Activated CD4-positive, alpha-beta T cell treated with anti-CD3 and anti-CD28 coated beads, Interleukin-2, amount 10 ng/mL, durations not matched to agents 7 days and 5 days (primary cell): ENCODE measurements around the gene POLE3. TPM values are rescaled to one million over a fixed set of nuclear protein-coding genes. Genes with fewer than 3 reads are reported as not detected.

Experiments used
- CTCF ChIA-PET: fragments of 350-600 bp; sonication (Branson Sonifier 250); formaldehyde crosslinking; loops from one replicate; lab custom pipeline; 2021; ENCODE audit warnings: antibody characterized with exemption; lab: Charles Lee
- POLR2A ChIA-PET: fragments of 350-600 bp; sonication (Branson Sonifier 250); formaldehyde crosslinking; loops from one replicate; lab custom pipeline; 2021; ENCODE audit warnings: antibody characterized with exemption; lab: Charles Lee
- DNase-seq: peaks from one replicate; pipeline ENCODE4 v3.0.0-alpha.2; 2020
- H3K27ac Mint-ChIP-seq: one replicate; pipeline ENCODE4 v1.8.0; 2021; ENCODE audit warnings: mild to moderate bottlenecking, moderate library complexity, mixed read lengths
- H3K27me3 Mint-ChIP-seq: one replicate; pipeline ENCODE4 v1.8.0; 2021; ENCODE audit warnings: mixed read lengths
- H3K36me3 Mint-ChIP-seq: one replicate; pipeline ENCODE4 v1.8.0; 2021; ENCODE audit warnings: low read depth, mixed read lengths
- H3K4me1 Mint-ChIP-seq: one replicate; pipeline ENCODE4 v1.8.0; 2021; ENCODE audit warnings: mixed read lengths
- H3K4me3 Mint-ChIP-seq: one replicate; pipeline ENCODE4 v1.8.0; 2021; ENCODE audit warnings: mild to moderate bottlenecking, moderate library complexity, mixed read lengths
- H3K9me3 Mint-ChIP-seq: one replicate; pipeline ENCODE4 v1.8.0; 2021; ENCODE audit warnings: mixed read lengths
- total RNA-seq, 2 experiments: library from RNA; stranded (reverse); gene quantifications; one replicate each; pipeline ENCODE4 v1.2.3, GENCODE V29; 2021

POLE3 gene
- total RNA-seq, 2 experiments from 2014 or later: 66.6 to 73.1 TPM

GRCh38 chr9:113399646-113400200 lies 10.8 kb downstream of the POLE3 start:
- H3K27ac Mint-ChIP-seq: peak overlapping the region; percentile 46
- H3K27me3 Mint-ChIP-seq: no peaks in the 10 kb centered on the region
- ChIA-PET CTCF (interaction anchor here (0.6 to 2.8 kb wide), 6 partner anchors 10 to 238 kb away, joined by 3 to 14 read pairs (median 4); partner anchors contain the start of genes C9orf43 and POLE3), POLR2A (interaction anchor here (0.6 kb wide), 1 partner anchor 12 kb away, joined by 3 read pairs; no protein-coding TSS in a partner anchor)
- peak overlapping the region; percentile 89 for H3K4me3 Mint-ChIP-seq
- no peak for DNase-seq
- peaks cover 28% of the 10 kb centered on the region for H3K4me1 Mint-ChIP-seq
- H3K36me3 Mint-ChIP-seq: no peaks in the 10 kb centered on the region
- H3K9me3 Mint-ChIP-seq: no peaks in the 10 kb centered on the region

GRCh38 chr9:113398796-113399195 lies 11.7 kb downstream of the POLE3 start:
- Mint-ChIP-seq H3K4me3 (peak overlapping the region; percentile 89), H3K27ac (no peak overlapping the region), H3K36me3 (no peaks in the 10 kb centered on the region), H3K4me1 (peaks cover 28% of the 10 kb centered on the region), H3K9me3 (no peaks in the 10 kb centered on the region), H3K27me3 (no peaks in the 10 kb centered on the region)
- CTCF ChIA-PET: interaction anchor here (0.9 to 2.1 kb wide), 6 partner anchors 11 to 124 kb away, joined by 3 to 9 read pairs (median 3); partner anchors contain the start of genes C9orf43 and POLE3
- DNase-seq: no peak
- POLR2A ChIA-PET: no interaction called here

- Mint-ChIP-seq H3K4me1 (peaks cover 26% of the 10 kb centered on the region), H3K9me3 (no peaks in the 10 kb centered on the region), H3K36me3 (peaks cover 6% of the 10 kb centered on the region), H3K27me3 (no peaks in the 10 kb centered on the region), H3K27ac (peak overlapping the region; percentile 25), H3K4me3 (no peak overlapping the region)
- ChIA-PET CTCF (interaction anchor here (0.6 kb wide), 2 partner anchors 8 to 259 kb away, joined by 3 read pairs; no protein-coding TSS in a partner anchor), POLR2A (no interaction called here)
- DNase-seq: no peak
These were observed 13.3 kb downstream of the POLE3 start for GRCh38 chr9:113397203-113397631.

GRCh38 chr9:113395000-113395861 lies 15.2 kb downstream of the POLE3 start:
- POLR2A ChIA-PET: interaction anchor here (0.6 kb wide), 1 partner anchor 18 kb away, joined by 3 read pairs; the partner anchor contains the start of gene HDHD3
- H3K4me3 Mint-ChIP-seq: no peak overlapping the region
- peaks cover 17% of the 10 kb centered on the region for H3K4me1 Mint-ChIP-seq
- H3K27me3 Mint-ChIP-seq: no peaks in the 10 kb centered on the region
- H3K36me3 Mint-ChIP-seq: peaks cover 15% of the 10 kb centered on the region
- no peak overlapping the region for H3K27ac Mint-ChIP-seq
- CTCF ChIA-PET: interaction anchor here (1.0 kb wide), 1 partner anchor 15 kb away, joined by 3 read pairs; the partner anchor contains the start of genes C9orf43 and POLE3
- DNase-seq: no peak
- H3K9me3 Mint-ChIP-seq: no peaks in the 10 kb centered on the region

- H3K36me3 Mint-ChIP-seq: peaks cover 24% of the 10 kb centered on the region
- H3K9me3 Mint-ChIP-seq: no peaks in the 10 kb centered on the region
- H3K4me3 Mint-ChIP-seq: no peak overlapping the region
- ChIA-PET CTCF (interaction anchor here (0.7 kb wide), 1 partner anchor 54 kb away, joined by 3 read pairs; no protein-coding TSS in a partner anchor), POLR2A (interaction anchor here (0.7 kb wide), 1 partner anchor 89 kb away, joined by 3 read pairs; no protein-coding TSS in a partner anchor)
- H3K4me1 Mint-ChIP-seq: peaks cover 3% of the 10 kb centered on the region
- DNase-seq: no peak
- no peak overlapping the region for H3K27ac Mint-ChIP-seq
- no peaks in the 10 kb centered on the region for H3K27me3 Mint-ChIP-seq
These were observed 17.2 kb downstream of the POLE3 start for GRCh38 chr9:113393281-113393680.

GRCh38 chr9:113391917-113392316 lies 18.6 kb downstream of the POLE3 start:
- POLR2A ChIA-PET: no interaction called here
- no peaks in the 10 kb centered on the region for H3K27me3 Mint-ChIP-seq
- H3K9me3 Mint-ChIP-seq: no peaks in the 10 kb centered on the region
- no peak overlapping the region for H3K4me3 Mint-ChIP-seq
- H3K27ac Mint-ChIP-seq: no peak overlapping the region
- CTCF ChIA-PET: interaction anchor here (0.6 to 2.0 kb wide), 4 partner anchors 9 to 199 kb away, joined by 3 to 5 read pairs (median 3); partner anchors contain the start of gene ALAD
- H3K4me1 Mint-ChIP-seq: peaks cover 3% of the 10 kb centered on the region
- no peak for DNase-seq
- peaks cover 29% of the 10 kb centered on the region for H3K36me3 Mint-ChIP-seq

- Mint-ChIP-seq H3K36me3 (peaks cover 31% of the 10 kb centered on the region), H3K4me3 (no peak overlapping the region), H3K27me3 (no peaks in the 10 kb centered on the region), H3K9me3 (no peaks in the 10 kb centered on the region), H3K27ac (no peak overlapping the region), H3K4me1 (no peaks in the 10 kb centered on the region)
- CTCF ChIA-PET: interaction anchor here (1.2 to 2.0 kb wide), 2 partner anchors 11 to 13 kb away, joined by 3 to 5 read pairs; partner anchors contain the start of gene ALAD
- DNase-seq: no peak
- POLR2A ChIA-PET: no interaction called here
These were observed 20.1 kb downstream of the POLE3 start for GRCh38 chr9:113390192-113390960.

GRCh38 chr9:113389451-113389850 lies 21.0 kb downstream of the POLE3 start:
- H3K36me3 Mint-ChIP-seq: peaks cover 31% of the 10 kb centered on the region
- ChIA-PET CTCF (interaction anchor here (0.5 to 1.1 kb wide), 3 partner anchors 8 to 1046 kb away, joined by 3 read pairs; no protein-coding TSS in a partner anchor), POLR2A (no interaction called here)
- no peak for DNase-seq
- no peaks in the 10 kb centered on the region for H3K4me1 Mint-ChIP-seq
- no peaks in the 10 kb centered on the region for H3K9me3 Mint-ChIP-seq
- no peak overlapping the region for H3K27ac Mint-ChIP-seq
- no peak overlapping the region for H3K4me3 Mint-ChIP-seq
- no peaks in the 10 kb centered on the region for H3K27me3 Mint-ChIP-seq

- no peak for DNase-seq
- Mint-ChIP-seq H3K27ac (no peak overlapping the region), H3K9me3 (no peaks in the 10 kb centered on the region), H3K4me1 (no peaks in the 10 kb centered on the region), H3K4me3 (no peak overlapping the region), H3K36me3 (peaks cover 31% of the 10 kb centered on the region), H3K27me3 (no peaks in the 10 kb centered on the region)
- ChIA-PET CTCF (interaction anchor here (0.5 to 1.1 kb wide), 3 partner anchors 8 to 13 kb away, joined by 3 read pairs; partner anchors contain the start of gene ALAD), POLR2A (no interaction called here)
These were observed 21.6 kb downstream of the POLE3 start for GRCh38 chr9:113388833-113389232.

- H3K4me3 Mint-ChIP-seq: no peak overlapping the region
- POLR2A ChIA-PET: interaction anchor here (0.6 kb wide), 1 partner anchor 12 kb away, joined by 3 read pairs; no protein-coding TSS in a partner anchor
- H3K27me3 Mint-ChIP-seq: no peaks in the 10 kb centered on the region
- CTCF ChIA-PET: interaction anchor here (1.0 to 1.1 kb wide), 3 partner anchors 11 to 270 kb away, joined by 3 to 7 read pairs (median 3); partner anchors contain the start of gene ALAD
- no peak for DNase-seq
- no peaks in the 10 kb centered on the region for H3K9me3 Mint-ChIP-seq
- H3K36me3 Mint-ChIP-seq: peaks cover 27% of the 10 kb centered on the region
- no peaks in the 10 kb centered on the region for H3K4me1 Mint-ChIP-seq
- H3K27ac Mint-ChIP-seq: no peak overlapping the region
These were observed 22.8 kb downstream of the POLE3 start for GRCh38 chr9:113387560-113388230.

GRCh38 chr9:113386571-113387393 lies 23.7 kb downstream of the POLE3 start:
- ChIA-PET POLR2A (no interaction called here), CTCF (interaction anchor here (1.0 to 1.1 kb wide), 3 partner anchors 12 to 271 kb away, joined by 3 to 7 read pairs (median 3); partner anchors contain the start of gene ALAD)
- no peak overlapping the region for H3K4me3 Mint-ChIP-seq
- H3K27ac Mint-ChIP-seq: no peak overlapping the region
- peaks cover 21% of the 10 kb centered on the region for H3K36me3 Mint-ChIP-seq
- no peaks in the 10 kb centered on the region for H3K9me3 Mint-ChIP-seq
- DNase-seq: no peak
- H3K4me1 Mint-ChIP-seq: no peaks in the 10 kb centered on the region
- no peaks in the 10 kb centered on the region for H3K27me3 Mint-ChIP-seq
